ENCODE measurements around the gene NUMBL. TPM values are rescaled to one million over a fixed set of nuclear protein-coding genes. Genes with fewer than 3 reads are reported as not detected.
A peak's percentile ranks its signal among the peaks of the same experiment; 100 is the strongest.

NUMBL gene
- total and polyA plus RNA-seq, 2 of the 13 experiments (the other 11 are each of a cell fraction or from before 2014, with no cell fraction given), result 0.49 to 2.3 TPM

DNA sequence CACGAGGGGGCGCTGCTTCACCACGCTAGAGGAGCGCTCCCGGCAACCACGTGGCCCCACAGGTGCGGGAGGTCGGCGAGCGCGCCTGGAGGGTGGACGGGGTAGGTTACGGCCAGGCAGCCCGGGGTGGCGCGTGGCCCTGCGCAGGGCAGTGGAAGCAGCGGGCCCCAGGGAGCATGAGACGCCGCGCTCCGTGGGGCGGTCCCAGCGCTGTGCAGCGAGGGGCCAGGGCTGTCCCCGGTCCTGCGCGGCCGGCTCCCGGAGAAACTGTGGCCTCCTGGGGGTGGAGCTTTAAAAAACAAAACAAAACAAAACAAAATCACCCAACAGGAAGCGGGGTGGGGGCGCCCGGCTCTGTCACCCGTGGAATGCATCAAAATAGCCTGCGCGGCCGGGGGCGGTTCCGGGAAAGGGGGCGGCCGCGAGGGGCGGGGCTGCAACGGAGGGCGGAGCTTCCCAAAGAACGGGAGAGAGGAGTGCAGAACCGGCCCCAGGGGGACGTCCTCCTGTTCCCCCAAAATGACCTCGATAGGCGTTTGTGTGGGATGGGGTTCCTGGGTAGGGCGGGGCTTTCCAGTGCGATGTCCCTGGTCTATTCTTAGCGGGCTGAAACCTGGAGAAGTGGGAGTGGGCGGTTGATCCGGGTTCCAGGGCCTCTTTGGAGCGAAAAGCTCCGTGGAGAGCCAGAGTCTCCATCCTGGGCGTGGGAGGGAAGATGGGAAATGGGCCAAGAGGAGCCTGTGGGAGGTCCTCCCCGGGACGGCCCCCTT lies 27.3 kb downstream of the NUMBL start (continued):
- TF ChIP-seq SOX13 (IDR thresholded peaks at IDR 0.05), result no peak
- TF ChIP-seq SOX13 (CRISPR knock-in tag; conservative IDR thresholded peaks at IDR 0.05 in 1 of 2, IDR thresholded peaks at IDR 0.05 in 1 of 2), result peak in 1 of 2 experiments; percentile 26; a peak in 1 of 4 replicates
- peak; percentile 62; the same call in 1 of the 2 replicates for TF ChIP-seq AHR (CRISPR knock-in tag; IDR thresholded peaks at IDR 0.05)
- peak; percentile 44; the same call in 1 of the 2 replicates for TF ChIP-seq ZC3H13 (CRISPR knock-in tag; IDR thresholded peaks at IDR 0.05)
- TF ChIP-seq, protein P1, sequence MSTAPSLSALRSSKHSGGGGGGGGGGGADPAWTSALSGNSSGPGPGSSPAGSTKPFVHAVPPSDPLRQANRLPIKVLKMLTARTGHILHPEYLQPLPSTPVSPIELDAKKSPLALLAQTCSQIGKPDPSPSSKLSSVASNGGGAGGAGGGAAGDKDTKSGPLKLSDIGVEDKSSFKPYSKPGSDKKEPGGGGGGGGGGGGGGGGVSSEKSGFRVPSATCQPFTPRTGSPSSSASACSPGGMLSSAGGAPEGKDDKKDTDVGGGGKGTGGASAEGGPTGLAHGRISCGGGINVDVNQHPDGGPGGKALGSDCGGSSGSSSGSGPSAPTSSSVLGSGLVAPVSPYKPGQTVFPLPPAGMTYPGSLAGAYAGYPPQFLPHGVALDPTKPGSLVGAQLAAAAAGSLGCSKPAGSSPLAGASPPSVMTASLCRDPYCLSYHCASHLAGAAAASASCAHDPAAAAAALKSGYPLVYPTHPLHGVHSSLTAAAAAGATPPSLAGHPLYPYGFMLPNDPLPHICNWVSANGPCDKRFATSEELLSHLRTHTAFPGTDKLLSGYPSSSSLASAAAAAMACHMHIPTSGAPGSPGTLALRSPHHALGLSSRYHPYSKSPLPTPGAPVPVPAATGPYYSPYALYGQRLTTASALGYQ (CRISPR knock-in tag; IDR thresholded peaks at IDR 0.05), result 0 out of 2 replicates have a peak, but pooled peaks have one; percentile 32
- peak; percentile 95 for TF ChIP-seq ZNF607 (CRISPR knock-in tag; IDR thresholded peaks at IDR 0.05; ENCODE audit: borderline replicate concordance)
- TF ChIP-seq SMC3 (IDR thresholded peaks at IDR 0.05; ENCODE audit: low read length), result peak; percentile 41; the same call in 1 of the 2 replicates
- 0 out of 2 replicates have a peak, but pooled peaks have one; percentile 26 for TF ChIP-seq MTF1 (CRISPR knock-in tag; IDR thresholded peaks at IDR 0.05)
- no peak for TF ChIP-seq ASH2L (IDR thresholded peaks at IDR 0.05; ENCODE audit: insufficient read length, low read depth, low read length)
- TF ChIP-seq ZNF274 (CRISPR knock-in tag; IDR thresholded peaks at IDR 0.05), result peak; percentile 78; the same call in 1 of the 2 replicates
- 0 out of 2 replicates have a peak, but pooled peaks have one; percentile 51 for TF ChIP-seq ZNF572 (CRISPR knock-in tag; IDR thresholded peaks at IDR 0.05)
- peak; percentile 78; the same call in 1 of the 2 replicates for TF ChIP-seq ZFAT (CRISPR knock-in tag; conservative IDR thresholded peaks at IDR 0.05)
- TF ChIP-seq, protein P2, sequence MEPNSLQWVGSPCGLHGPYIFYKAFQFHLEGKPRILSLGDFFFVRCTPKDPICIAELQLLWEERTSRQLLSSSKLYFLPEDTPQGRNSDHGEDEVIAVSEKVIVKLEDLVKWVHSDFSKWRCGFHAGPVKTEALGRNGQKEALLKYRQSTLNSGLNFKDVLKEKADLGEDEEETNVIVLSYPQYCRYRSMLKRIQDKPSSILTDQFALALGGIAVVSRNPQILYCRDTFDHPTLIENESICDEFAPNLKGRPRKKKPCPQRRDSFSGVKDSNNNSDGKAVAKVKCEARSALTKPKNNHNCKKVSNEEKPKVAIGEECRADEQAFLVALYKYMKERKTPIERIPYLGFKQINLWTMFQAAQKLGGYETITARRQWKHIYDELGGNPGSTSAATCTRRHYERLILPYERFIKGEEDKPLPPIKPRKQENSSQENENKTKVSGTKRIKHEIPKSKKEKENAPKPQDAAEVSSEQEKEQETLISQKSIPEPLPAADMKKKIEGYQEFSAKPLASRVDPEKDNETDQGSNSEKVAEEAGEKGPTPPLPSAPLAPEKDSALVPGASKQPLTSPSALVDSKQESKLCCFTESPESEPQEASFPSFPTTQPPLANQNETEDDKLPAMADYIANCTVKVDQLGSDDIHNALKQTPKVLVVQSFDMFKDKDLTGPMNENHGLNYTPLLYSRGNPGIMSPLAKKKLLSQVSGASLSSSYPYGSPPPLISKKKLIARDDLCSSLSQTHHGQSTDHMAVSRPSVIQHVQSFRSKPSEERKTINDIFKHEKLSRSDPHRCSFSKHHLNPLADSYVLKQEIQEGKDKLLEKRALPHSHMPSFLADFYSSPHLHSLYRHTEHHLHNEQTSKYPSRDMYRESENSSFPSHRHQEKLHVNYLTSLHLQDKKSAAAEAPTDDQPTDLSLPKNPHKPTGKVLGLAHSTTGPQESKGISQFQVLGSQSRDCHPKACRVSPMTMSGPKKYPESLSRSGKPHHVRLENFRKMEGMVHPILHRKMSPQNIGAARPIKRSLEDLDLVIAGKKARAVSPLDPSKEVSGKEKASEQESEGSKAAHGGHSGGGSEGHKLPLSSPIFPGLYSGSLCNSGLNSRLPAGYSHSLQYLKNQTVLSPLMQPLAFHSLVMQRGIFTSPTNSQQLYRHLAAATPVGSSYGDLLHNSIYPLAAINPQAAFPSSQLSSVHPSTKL (CRISPR knock-in tag; IDR thresholded peaks at IDR 0.05), result peak; percentile 67
- TF ChIP-seq HOXA9 (CRISPR knock-in tag; IDR thresholded peaks at IDR 0.05; ENCODE audit: borderline replicate concordance), result 0 out of 2 replicates have a peak, but pooled peaks have one; percentile 21
- TF ChIP-seq, protein P3, sequence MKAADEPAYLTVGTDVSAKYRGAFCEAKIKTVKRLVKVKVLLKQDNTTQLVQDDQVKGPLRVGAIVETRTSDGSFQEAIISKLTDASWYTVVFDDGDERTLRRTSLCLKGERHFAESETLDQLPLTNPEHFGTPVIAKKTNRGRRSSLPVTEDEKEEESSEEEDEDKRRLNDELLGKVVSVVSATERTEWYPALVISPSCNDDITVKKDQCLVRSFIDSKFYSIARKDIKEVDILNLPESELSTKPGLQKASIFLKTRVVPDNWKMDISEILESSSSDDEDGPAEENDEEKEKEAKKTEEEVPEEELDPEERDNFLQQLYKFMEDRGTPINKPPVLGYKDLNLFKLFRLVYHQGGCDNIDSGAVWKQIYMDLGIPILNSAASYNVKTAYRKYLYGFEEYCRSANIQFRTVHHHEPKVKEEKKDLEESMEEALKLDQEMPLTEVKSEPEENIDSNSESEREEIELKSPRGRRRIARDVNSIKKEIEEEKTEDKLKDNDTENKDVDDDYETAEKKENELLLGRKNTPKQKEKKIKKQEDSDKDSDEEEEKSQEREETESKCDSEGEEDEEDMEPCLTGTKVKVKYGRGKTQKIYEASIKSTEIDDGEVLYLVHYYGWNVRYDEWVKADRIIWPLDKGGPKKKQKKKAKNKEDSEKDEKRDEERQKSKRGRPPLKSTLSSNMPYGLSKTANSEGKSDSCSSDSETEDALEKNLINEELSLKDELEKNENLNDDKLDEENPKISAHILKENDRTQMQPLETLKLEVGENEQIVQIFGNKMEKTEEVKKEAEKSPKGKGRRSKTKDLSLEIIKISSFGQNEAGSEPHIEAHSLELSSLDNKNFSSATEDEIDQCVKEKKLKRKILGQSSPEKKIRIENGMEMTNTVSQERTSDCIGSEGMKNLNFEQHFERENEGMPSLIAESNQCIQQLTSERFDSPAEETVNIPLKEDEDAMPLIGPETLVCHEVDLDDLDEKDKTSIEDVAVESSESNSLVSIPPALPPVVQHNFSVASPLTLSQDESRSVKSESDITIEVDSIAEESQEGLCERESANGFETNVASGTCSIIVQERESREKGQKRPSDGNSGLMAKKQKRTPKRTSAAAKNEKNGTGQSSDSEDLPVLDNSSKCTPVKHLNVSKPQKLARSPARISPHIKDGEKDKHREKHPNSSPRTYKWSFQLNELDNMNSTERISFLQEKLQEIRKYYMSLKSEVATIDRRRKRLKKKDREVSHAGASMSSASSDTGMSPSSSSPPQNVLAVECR (CRISPR knock-in tag; IDR thresholded peaks at IDR 0.05; ENCODE audit: borderline replicate concordance), result peak; percentile 85; the same call in 1 of the 2 replicates
- peak; percentile 41; the same call in 1 of the 2 replicates for TF ChIP-seq ZKSCAN8 (CRISPR knock-in tag; IDR thresholded peaks at IDR 0.05; ENCODE audit: borderline replicate concordance)

All from HepG2 (cell line).